ENCODE results near the gene STX1B.

The STX1B gene

DNA sequence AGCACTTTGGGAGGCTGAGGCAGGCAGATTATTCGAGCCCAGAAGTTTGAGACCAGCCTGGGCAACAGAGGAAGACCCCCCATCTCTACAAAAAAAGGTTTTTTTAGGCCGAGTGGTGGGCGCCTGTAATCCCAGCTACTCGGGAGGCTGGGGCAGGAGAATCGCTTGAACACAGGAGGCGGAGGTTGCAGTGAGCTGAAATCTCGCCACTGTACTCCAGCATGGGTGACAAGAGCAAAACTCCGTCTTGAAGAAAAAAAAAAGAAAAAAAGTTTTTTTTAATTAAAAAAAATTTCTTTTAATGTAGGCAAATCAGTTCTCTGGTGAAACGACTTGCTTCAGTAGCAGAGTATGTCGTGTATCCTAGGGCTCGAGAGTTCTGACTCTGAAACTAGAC is 14.5 kb downstream of the STX1B start:
- DNase-seq, result no peak

GRCh38 chr16:30992931-30993816 is 17.3 kb downstream of the STX1B start:
- peak; percentile 58 for DNase-seq

GRCh38 chr16:30992276-30992780 is 18.1 kb downstream of the STX1B start:
- DNase-seq, result no peak

- DNase-seq, result no peak
Observed at GRCh38 chr16:30991052-30991451, 19.4 kb downstream of the STX1B start.

GRCh38 chr16:30990105-30990504 is 20.3 kb downstream of the STX1B start:
- no peak for DNase-seq

DNA sequence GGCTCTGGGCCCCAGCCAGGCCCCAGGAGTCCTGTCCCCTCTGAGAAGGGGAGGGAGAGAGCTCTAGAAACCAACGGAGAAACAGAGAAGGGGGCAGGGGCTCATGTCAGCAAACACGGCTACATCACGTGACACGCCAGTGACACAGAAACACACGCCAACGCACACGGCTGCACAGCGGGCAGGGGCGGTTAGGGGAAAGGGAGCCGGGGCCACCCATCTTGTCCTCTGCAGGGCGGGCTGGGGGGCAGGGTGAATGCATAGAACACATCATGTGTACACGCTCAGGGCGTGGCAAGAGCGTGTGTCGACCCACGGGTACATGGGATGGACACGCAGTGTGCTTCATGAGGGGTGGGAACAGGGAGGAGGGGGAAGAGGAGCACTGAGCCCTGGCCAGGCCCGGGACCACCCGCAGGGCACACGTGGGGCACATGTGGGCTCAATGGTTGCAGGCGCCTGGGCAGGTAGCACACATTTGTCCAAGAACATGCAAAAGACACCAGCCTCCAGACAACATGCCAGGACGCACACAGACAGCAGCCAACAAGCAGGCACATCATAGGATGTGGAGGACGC is 20.9 kb downstream of the STX1B start:
- DNase-seq, result no peak

DNA sequence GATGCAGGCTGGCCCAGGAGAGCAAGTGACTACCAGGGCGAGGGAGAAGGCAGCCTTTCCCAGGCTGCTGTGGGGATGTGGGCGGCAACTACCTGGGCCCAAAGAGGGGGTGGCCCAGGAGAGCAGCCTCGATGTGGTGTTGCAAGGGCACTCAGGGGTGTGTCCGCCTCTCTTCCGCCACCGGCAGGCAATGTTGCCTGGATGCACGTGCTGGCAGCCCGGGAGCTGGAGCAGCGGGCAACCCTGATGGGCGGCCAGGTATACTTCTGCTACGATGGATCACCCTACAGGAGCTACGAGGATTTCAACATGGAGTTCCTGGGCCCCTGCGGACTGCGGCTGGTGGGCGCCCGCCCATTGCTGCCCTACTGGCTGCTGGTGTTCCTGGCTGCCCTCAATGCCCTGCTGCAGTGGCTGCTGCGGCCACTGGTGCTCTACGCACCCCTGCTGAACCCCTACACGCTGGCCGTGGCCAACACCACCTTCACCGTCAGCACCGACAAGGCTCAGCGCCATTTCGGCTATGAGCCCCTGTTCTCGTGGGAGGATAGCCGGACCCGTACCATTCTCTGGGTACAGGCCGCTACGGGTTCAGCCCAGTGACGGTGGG is 22.8 kb downstream of the STX1B start:
- no peak for DNase-seq

- DNase-seq, result no peak
Observed at GRCh38 chr16:30986129-30986991, 24.1 kb downstream of the STX1B start.

- peak; percentile 36 for DNase-seq
Observed at GRCh38 chr16:30985401-30986128, 24.9 kb downstream of the STX1B start.

- DNase-seq, result peak; percentile 81
Observed at GRCh38 chr16:30984669-30985400, 25.6 kb downstream of the STX1B start, which contains the start of gene HSD3B7. HSD3B7 (plus strand) TSS chr16:30985207; CDS start chr16:30985659, 452 bp downstream.

DNA sequence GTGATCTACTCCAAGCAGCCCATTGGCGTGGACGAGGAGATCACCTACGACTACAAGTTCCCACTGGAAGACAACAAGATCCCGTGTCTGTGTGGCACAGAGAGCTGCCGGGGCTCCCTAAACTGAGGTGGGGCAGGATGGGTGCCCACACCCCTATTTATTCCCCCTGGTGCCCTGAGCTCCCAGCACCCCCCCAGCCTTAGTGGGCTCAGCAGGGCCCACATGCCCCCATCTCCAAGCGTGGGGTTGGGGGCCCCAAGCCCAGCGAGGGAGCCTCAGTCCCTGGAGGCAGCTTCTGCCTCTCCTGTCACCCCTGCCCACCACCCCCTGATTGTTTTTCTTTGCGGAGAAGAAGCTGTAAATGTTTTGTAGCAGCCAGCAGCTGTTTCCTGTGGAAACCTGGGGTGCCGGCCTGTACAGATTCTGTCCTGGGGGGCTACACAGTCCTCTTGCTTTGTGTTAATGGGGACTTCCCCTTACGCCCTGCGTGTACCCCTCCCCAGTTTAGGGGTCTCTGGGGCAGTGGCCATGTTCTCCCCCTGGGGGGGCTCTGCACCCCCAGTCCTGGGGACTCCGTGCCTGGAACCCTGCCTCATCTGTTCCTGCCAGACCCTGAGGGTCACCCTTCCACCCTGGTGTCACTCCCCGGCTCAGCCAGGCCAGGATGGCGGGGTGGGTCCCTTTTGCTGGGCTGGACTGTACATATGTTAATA is 26.4 kb downstream of the STX1B start:
- no peak for DNase-seq

GRCh38 chr16:30983289-30983889 is 27.0 kb downstream of the STX1B start:
- no peak for DNase-seq

DNA sequence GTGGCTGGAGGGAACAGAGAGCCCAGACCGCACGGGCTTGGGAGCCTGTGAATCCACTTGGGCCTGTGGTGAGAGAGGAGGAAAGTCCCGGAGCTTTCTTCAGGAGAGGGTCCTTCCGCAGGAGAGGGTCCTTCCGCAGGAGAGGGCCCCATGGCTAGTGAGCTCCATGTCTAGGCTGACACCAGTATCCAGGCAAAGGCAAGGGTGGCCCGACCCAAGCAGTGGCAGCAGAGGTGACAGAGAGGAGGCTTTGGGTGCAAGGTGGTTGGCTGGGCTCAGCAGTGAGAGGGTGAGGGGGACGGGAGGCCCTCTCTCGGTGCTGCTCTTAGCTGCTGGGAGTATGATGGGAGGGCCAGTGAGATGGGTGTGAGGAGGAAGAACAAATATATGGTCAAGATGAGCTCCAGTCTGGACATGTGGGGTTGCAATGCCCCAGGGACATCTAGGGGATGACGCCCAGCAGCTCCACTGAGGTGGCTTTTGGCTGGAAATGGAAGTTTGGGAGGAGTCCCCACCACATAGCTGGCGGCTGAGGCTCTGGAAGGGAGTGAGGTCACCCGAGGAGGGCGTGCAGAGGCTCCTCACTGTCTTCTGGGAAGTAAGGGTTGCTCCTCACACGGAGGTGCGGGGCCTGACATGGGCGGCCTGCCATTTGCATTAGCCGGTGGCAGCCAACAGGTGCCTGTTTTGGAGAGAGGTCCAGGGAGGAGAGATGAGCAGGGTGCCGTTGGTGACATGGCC is 27.7 kb downstream of the STX1B start:
- DNase-seq, result no peak

GRCh38 chr16:30980959-30981358 is 29.5 kb downstream of the STX1B start:
- no peak for DNase-seq

- DNase-seq, result no peak
Observed at GRCh38 chr16:30980434-30980833, 30.0 kb downstream of the STX1B start.

- no peak for DNase-seq
Observed at GRCh38 chr16:30980023-30980371, 30.4 kb downstream of the STX1B start.

- DNase-seq, result no peak
Observed at GRCh38 chr16:30979170-30980022, 31.0 kb downstream of the STX1B start.

DNA sequence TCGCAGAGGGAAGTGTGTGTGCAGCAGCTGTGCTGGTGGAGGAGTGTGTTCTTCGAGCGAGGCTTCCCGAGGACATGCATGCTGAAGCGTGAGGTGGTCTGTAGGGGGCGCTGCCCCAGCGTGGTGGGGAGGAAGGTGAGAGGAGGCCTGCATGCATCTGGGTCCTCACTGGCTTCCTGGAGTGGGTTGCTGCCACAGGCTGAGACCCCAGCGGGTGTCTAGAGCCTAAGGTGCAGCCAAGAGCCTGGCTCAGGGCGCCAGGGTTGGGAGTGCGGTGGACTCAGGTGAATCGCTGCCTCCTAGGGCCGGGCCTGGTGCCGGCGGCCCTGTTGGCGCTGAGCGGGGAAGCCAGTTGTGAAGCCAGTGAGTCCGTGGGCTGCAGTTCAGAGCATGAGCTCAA is 32.9 kb downstream of the STX1B start:
- peak; percentile 46 for DNase-seq

DNA sequence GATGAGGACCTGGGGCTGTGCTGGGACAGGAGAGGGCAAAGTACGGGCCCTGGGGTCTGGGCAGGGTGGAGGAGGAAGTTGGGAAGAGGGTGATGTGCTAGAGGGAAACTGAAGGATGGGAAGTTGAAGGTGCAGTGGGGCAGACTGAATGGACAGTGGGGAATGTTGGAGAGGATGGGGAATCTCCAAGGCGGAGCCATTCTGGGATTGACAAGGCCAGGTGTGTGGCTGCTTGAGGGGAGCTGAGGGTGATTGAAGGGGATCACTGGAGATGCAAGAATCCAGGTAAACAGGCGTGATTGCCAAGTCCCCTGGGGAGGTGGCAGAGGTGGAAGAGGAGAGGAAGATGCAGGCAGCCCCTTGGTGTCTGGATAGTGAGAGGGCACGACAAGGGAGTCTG is 34.0 kb downstream of the STX1B start:
- no peak for DNase-seq
